ENCODE results near the gene EPS15. TPM values are rescaled to one million over a fixed set of nuclear protein-coding genes. Genes with fewer than 3 reads are reported as not detected.

The EPS15 gene
- total and polyA plus RNA-seq, 2 of the 8 experiments (the other 6 are each of a cell fraction or from before 2014, with no cell fraction given), result 15.9 to 57.2 TPM

DNA sequence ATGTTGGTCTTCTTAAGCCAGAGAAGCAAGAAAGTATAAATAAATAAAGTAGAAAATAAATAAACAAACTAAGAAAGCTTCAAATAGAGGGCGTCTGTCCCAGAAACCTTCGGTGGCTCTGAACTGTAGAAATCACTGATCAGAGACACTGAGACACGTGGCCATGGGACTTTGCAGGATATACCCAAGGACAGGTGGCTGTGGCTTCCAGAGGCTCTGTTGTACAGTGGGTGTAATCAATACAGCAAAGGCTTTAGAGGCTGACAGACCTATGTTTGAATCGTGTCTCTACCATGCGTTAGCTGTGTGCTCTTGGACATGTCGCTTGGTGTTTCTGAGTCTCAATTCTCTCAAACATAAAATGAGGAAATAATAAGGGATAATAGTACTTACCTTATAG lies 41.0 kb upstream of the EPS15 start:
- Histone ChIP-seq H4K20me1 (replicated peaks in 1 of 2; ENCODE audit: control insufficient read depth in 1 of 2, insufficient read depth in 2 of 2, low read length in 2 of 2) (no peaks in the 10 kb centered on the region), H2BK5ac (ENCODE audit: low read depth, low read length) (no peak overlapping the region), H2BK20ac (ENCODE audit: low read length) (no peak overlapping the region), H3K56ac (replicated peaks; ENCODE audit: insufficient read length, low read depth, low read length) (no peak overlapping the region), H3K18ac (ENCODE audit: extremely low read depth, low read length) (no peak overlapping the region), H3K4me1 (replicated peaks in 1 of 4; ENCODE audit: control insufficient read depth in 3 of 4, insufficient read depth in 4 of 4, low read length in 3 of 4) (peaks cover 0 to 10% (median 8%) of the 10 kb centered on the region in 4 experiments; a peak in 5 of 7 replicates), H3K4me3 (ENCODE audit: extremely low read depth in 1 of 4, insufficient read depth in 2 of 4, low read depth in 3 of 4, low read length in 4 of 4) (no peak overlapping the region), H3K23me2 (ENCODE audit: low read depth, low read length) (peaks cover 2% of the 10 kb centered on the region; the same call in 1 of the 2 replicates), H2AFZ (ENCODE audit: low read length) (peak overlapping the region; percentile 82; the same call in 1 of the 2 replicates), H4K5ac (ENCODE audit: insufficient read length, low read depth, low read length) (no peak overlapping the region), H4K8ac (ENCODE audit: extremely low read depth, insufficient read depth, low read length) (no peak overlapping the region), H3K9ac (replicated peaks in 1 of 4; ENCODE audit: extremely low read depth in 1 of 4, low read depth in 3 of 4, low read length in 3 of 4) (no peak overlapping the region), H2AK5ac (ENCODE audit: low read depth, low read length) (no peak overlapping the region), H2BK120ac (replicated peaks; ENCODE audit: low read depth, low read length) (no peak overlapping the region), H2BK15ac (ENCODE audit: low read length) (no peak overlapping the region), H3K36me3 (ENCODE audit: control insufficient read depth in 2 of 4, insufficient read depth in 4 of 4, low read length in 3 of 4) (no peaks in the 10 kb centered on the region), H2BK12ac (ENCODE audit: low read depth, low read length) (no peak overlapping the region), H4K91ac (replicated peaks; ENCODE audit: insufficient read length, low read length) (no peak overlapping the region), H3K79me1 (ENCODE audit: low read depth, low read length) (no peaks in the 10 kb centered on the region), H3K79me2 (ENCODE audit: control insufficient read depth in 1 of 2, insufficient read depth in 2 of 2, low read length in 2 of 2) (no peaks in the 10 kb centered on the region), H3K4me2 (ENCODE audit: insufficient read depth in 1 of 2, low read depth in 2 of 2, low read length in 2 of 2) (no peak overlapping the region), H3K27ac (ENCODE audit: low read depth, low read length) (no peak overlapping the region), H3K14ac (ENCODE audit: insufficient read length) (no peak overlapping the region), H3K27me3 (replicated peaks in 1 of 4; ENCODE audit: control insufficient read depth in 3 of 4, extremely low read depth in 1 of 4, insufficient read depth in 3 of 4, low read length in 3 of 4) (no peaks in the 10 kb centered on the region), H3K23ac (ENCODE audit: insufficient read length) (no peak overlapping the region), H3K4ac (replicated peaks; ENCODE audit: insufficient read length, low read depth, low read length) (no peak overlapping the region), H3K9me3 (ENCODE audit: insufficient read depth in 2 of 2, low read depth in 1 of 2, low read length in 1 of 2) (no peaks in the 10 kb centered on the region)
- DNase-seq (ENCODE audit: low read depth in 1 of 2, low spot score in 2 of 2), result no peak
- WGBS, 2 experiments (ENCODE audit: extremely low coverage in 1 of 2, insufficient coverage in 1 of 2, insufficient read length in 1 of 2, insufficient replicate concordance in 2 of 2, low coverage in 1 of 2, low lambda C conversion rate in 2 of 2, missing lambda C conversion rate in 1 of 2), result 91% methylated on average over 6 of the region's 6 CpGs; no CpG with 5 or more reads in 1 of the 2 experiments
- ChIA-PET CTCF (ENCODE audit: partially characterized antibody) (interaction anchor here (0.8 kb wide), 1 partner anchor 159 kb away, joined by 3 read pairs; no protein-coding TSS in a partner anchor), POLR2A (ENCODE audit: partially characterized antibody) (interaction anchor here (0.6 kb wide), 1 partner anchor 25 kb away, joined by 3 read pairs; no protein-coding TSS in a partner anchor)
- FAIRE-seq, result no peak
- no peak for TF ChIP-seq PHF8 (conservative IDR thresholded peaks at IDR 0.05; ENCODE audit: low read depth, low read length)
- no peak for TF ChIP-seq SP2 (IDR thresholded peaks at IDR 0.05; ENCODE audit: low read length)
- TF ChIP-seq, protein P1, sequence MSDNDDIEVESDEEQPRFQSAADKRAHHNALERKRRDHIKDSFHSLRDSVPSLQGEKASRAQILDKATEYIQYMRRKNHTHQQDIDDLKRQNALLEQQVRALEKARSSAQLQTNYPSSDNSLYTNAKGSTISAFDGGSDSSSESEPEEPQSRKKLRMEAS (IDR thresholded peaks at IDR 0.05), result no peak
- TF ChIP-seq CTBP2 (IDR thresholded peaks at IDR 0.05; ENCODE audit: borderline replicate concordance, insufficient read depth, insufficient read length, low read length), result no peak
- no peak for TF ChIP-seq HDAC6 (IDR thresholded peaks at IDR 0.05; ENCODE audit: low read depth, low read length)
- no peak for TF ChIP-seq KDM5A (IDR thresholded peaks at IDR 0.05; ENCODE audit: low read length)
- no peak for TF ChIP-seq SIRT6 (IDR thresholded peaks at IDR 0.05; ENCODE audit: low read length)
- TF ChIP-seq SAP30 (IDR thresholded peaks at IDR 0.05; ENCODE audit: insufficient read depth, insufficient replicate concordance, low read length), result no peak
- TF ChIP-seq GTF2F1 (IDR thresholded peaks at IDR 0.05; ENCODE audit: borderline replicate concordance, low read depth, low read length), result no peak
- TF ChIP-seq JUN (IDR thresholded peaks at IDR 0.05; ENCODE audit: low read depth, low read length), result no peak
- TF ChIP-seq SRF (IDR thresholded peaks at IDR 0.05; ENCODE audit: low read depth, low read length), result no peak
- TF ChIP-seq CEBPB (IDR thresholded peaks at IDR 0.05; ENCODE audit: low read depth, low read length), result no peak
- no peak for TF ChIP-seq KDM4A (IDR thresholded peaks at IDR 0.05; ENCODE audit: low read depth, low read length, severe bottlenecking)
- TF ChIP-seq HDAC2 (IDR thresholded peaks at IDR 0.05; ENCODE audit: borderline replicate concordance in 1 of 2, low read depth in 2 of 2, low read length in 2 of 2), result no peak

Measured in H1 (cell line).